Stimulated activated CD8-positive, alpha-beta memory T cell treated with anti-CD3 and anti-CD28 coated beads, Interleukin-12 subunit alpha, Interleukin-12 subunit beta, amount 100 ng/mL, for 24 hours (primary cell): ENCODE data around the gene ZNF514.
"Not testable (repeated sequence)": the region's sequence is repeated elsewhere in the genome, so short reads cannot be mapped to it uniquely, and the experiment has no call there.

Source experiments
- DNase-seq: peaks from one replicate; pipeline ENCODE4 v3.0.0-alpha.2; 2020; ENCODE audit errors: extremely low read depth

ZNF514 gene

GRCh38 chr2:95138702-95139101 lies 20.9 kb downstream of the ZNF514 start:
- DNase-seq: no peak

GRCh38 chr2:95122197-95122551 lies 37.5 kb downstream of the ZNF514 start:
- DNase-seq: no peak

GRCh38 chr2:95121407-95122196 lies 38.0 kb downstream of the ZNF514 start, which contains the start of gene MRPS5:
Gene MRPS5 (minus strand): TSS chr2:95121808. CDS start chr2:95121791, 17 bp downstream.
- DNase-seq: peak; percentile 77

GRCh38 chr2:95121093-95121406 lies 38.6 kb downstream of the ZNF514 start:
- no peak for DNase-seq

- DNase-seq: peak; percentile 19
Observed at GRCh38 chr2:95115418-95115817, 44.2 kb downstream of the ZNF514 start.

- DNase-seq: no peak
Observed at GRCh38 chr2:95113464-95113863, 46.2 kb downstream of the ZNF514 start.

- no peak for DNase-seq
Observed at GRCh38 chr2:95110395-95110794, 49.3 kb downstream of the ZNF514 start.

GRCh38 chr2:95109260-95109659 lies 50.4 kb downstream of the ZNF514 start:
- no peak for DNase-seq

- no peak for DNase-seq
Observed at GRCh38 chr2:95106081-95106480, 53.6 kb downstream of the ZNF514 start.

GRCh38 chr2:95104606-95105005 lies 55.0 kb downstream of the ZNF514 start:
- DNase-seq: no peak

- DNase-seq: no peak
Observed at GRCh38 chr2:95099910-95100309, 59.7 kb downstream of the ZNF514 start.

GRCh38 chr2:95098273-95098672 lies 61.4 kb downstream of the ZNF514 start:
- DNase-seq: not testable (repeated sequence)
